Mesodermal cell (in vitro differentiated cells): ENCODE measurements around the gene DKK3.
A peak's percentile ranks its signal among the peaks of the same experiment; 100 is the strongest.

ENCODE experiments used
- H3K27ac ChIP-seq: 2 replicates; pipeline ENCODE4 v1.7.0; 2013; ENCODE audit warnings: mild to moderate bottlenecking, low read depth, low read length, moderate library complexity; ENCODE audit not compliant: severe bottlenecking
- H3K36me3 ChIP-seq: 2 replicates; pipeline ENCODE4 v1.7.1; 2013; ENCODE audit warnings: mild to moderate bottlenecking, low read length, moderate library complexity; ENCODE audit not compliant: control insufficient read depth, insufficient read depth
- H3K4me1 ChIP-seq: one replicate; pipeline ENCODE4 v1.7.1; 2013; ENCODE audit warnings: mild to moderate bottlenecking, low read length; ENCODE audit not compliant: insufficient read depth, control insufficient read depth, poor library complexity, severe bottlenecking
- H3K4me3 ChIP-seq: 2 replicates; pipeline ENCODE4 v1.7.0; 2013; ENCODE audit warnings: low read length, control low read depth, mild to moderate bottlenecking; ENCODE audit not compliant: insufficient read depth, poor library complexity, severe bottlenecking; ENCODE audit errors: extremely low read depth
- H3K9me3 ChIP-seq: 2 replicates; pipeline ENCODE4 v1.7.1; 2013; ENCODE audit warnings: mild to moderate bottlenecking, low read length, moderate library complexity; ENCODE audit not compliant: control insufficient read depth
- WGBS, 2 experiments: methylation state at CpG; one replicate each; pipeline ENCODE4 v1.1.5; 2013; ENCODE audit warnings: missing lambda C conversion rate in 2 of 2; ENCODE audit not compliant: insufficient coverage in 2 of 2; 5-methylcytosine and 5-hydroxymethylcytosine counted together

The DKK3 gene

GRCh38 chr11:12029119-12029518 lies 20.7 kb upstream of the DKK3 start:
- Histone ChIP-seq H3K36me3 (no peaks in the 10 kb centered on the region), H3K27ac (no peak overlapping the region), H3K4me1 (peaks cover 7% of the 10 kb centered on the region), H3K9me3 (peaks cover 16% of the 10 kb centered on the region), H3K4me3 (no peak overlapping the region)
- 100% methylated on average over 2 of the region's 2 CpGs for WGBS, 2 experiments

DNA sequence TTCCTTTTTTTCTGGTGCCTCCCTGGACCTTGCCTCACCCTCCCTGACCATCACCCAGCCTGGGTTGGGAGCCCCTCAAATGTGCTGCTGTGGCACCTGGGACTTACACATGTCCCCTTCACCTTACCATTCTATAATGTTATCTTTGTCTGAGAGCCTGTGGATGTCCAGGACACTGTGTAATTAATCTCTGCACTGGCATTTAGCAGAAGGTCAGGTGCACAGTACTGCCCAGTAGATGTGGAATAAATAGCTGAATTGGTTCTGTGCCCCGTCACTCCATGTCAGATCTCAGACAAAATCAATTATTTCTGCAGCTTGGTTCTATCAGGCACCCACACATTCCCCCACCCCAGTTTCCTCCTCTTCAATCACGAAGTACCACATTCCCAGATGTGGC lies 19.9 kb upstream of the DKK3 start:
- WGBS, 2 experiments: 100% methylated on average over 1 of the region's 2 CpGs; no CpG with 5 or more reads in 1 of the 2 experiments
- peaks cover 7% of the 10 kb centered on the region for H3K4me1 ChIP-seq
- peaks cover 19% of the 10 kb centered on the region for H3K9me3 ChIP-seq
- no peaks in the 10 kb centered on the region for H3K36me3 ChIP-seq
- H3K4me3 ChIP-seq: no peak overlapping the region
- H3K27ac ChIP-seq: no peak overlapping the region

GRCh38 chr11:12026331-12027211 lies 18.1 kb upstream of the DKK3 start:
- WGBS, 2 experiments: 90 to 94% methylated on average over 2 to 4 of the region's 4 CpGs
- no peak overlapping the region for H3K4me3 ChIP-seq
- H3K4me1 ChIP-seq: peaks cover 7% of the 10 kb centered on the region
- peaks cover 33% of the 10 kb centered on the region for H3K9me3 ChIP-seq
- H3K36me3 ChIP-seq: no peaks in the 10 kb centered on the region
- no peak overlapping the region for H3K27ac ChIP-seq

- Histone ChIP-seq H3K36me3 (no peaks in the 10 kb centered on the region), H3K4me3 (no peak overlapping the region), H3K27ac (no peak overlapping the region), H3K9me3 (peaks cover 39% of the 10 kb centered on the region), H3K4me1 (peaks cover 6% of the 10 kb centered on the region)
- WGBS, 2 experiments: no CpG with 5 or more reads among the region's 4 CpGs
Observed at GRCh38 chr11:12024254-12024926, 16.0 kb upstream of the DKK3 start.

DNA sequence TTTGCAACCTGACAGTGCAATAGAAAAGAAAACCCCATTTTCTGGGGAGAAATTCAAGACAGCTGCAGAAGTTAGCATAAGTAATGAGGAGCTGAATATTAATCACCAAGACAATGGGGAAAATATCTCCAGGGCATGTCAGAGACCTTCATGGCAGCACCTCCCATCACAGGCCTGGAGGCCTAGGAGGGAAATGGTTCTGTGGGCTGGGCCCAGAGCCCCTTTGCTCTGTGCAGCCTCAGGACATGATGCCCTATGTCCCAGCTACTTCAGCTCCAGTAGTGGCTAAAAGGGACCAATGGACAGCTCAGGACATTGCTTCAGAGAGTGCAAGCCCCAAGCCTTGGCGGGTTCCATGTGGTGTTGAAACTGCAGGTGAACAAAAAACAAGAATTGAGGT lies 14.6 kb upstream of the DKK3 start:
- H3K36me3 ChIP-seq: no peaks in the 10 kb centered on the region

DNA sequence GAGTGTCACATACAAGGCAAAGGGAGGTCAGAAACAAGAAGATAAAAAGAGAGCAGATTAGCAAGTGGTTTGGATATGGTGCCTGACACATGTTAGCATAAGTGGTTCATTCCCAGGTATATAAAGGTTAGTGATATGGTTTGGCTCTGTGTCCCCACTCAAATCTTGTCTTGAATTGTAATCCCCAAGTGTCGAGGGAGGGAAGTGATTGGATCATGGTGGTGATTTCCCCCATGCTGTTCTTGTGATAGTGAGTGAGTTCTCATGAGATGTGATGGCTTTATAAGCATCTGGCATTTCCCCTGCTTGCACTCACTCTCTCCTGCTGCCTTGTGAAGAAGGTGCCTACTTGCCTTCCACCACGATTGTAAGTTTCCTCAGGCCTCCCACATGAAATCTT lies 12.1 kb upstream of the DKK3 start:
- H3K36me3 ChIP-seq: no peaks in the 10 kb centered on the region
- no peak overlapping the region for H3K27ac ChIP-seq
- peaks cover 32% of the 10 kb centered on the region for H3K9me3 ChIP-seq
- H3K4me1 ChIP-seq: peaks cover 13% of the 10 kb centered on the region
- H3K4me3 ChIP-seq: no peak overlapping the region
- 50 to 67% methylated on average over 1 to 2 of the region's 2 CpGs for WGBS, 2 experiments

More for the DNA sequence above, 14.6 kb upstream of the DKK3 start:
- H3K27ac ChIP-seq: no peak overlapping the region
- no peak overlapping the region for H3K4me3 ChIP-seq
- peaks cover 10% of the 10 kb centered on the region for H3K4me1 ChIP-seq
- peaks cover 39% of the 10 kb centered on the region for H3K9me3 ChIP-seq
- WGBS, 2 experiments: 93 to 100% methylated on average over 1 of the region's 1 CpG

GRCh38 chr11:12019866-12020416 lies 11.5 kb upstream of the DKK3 start:
- peaks cover 31% of the 10 kb centered on the region for H3K9me3 ChIP-seq
- H3K27ac ChIP-seq: peak overlapping the region; percentile 80
- H3K4me1 ChIP-seq: peaks cover 13% of the 10 kb centered on the region
- 100% methylated on average over 1 to 2 of the region's 3 CpGs for WGBS, 2 experiments
- H3K36me3 ChIP-seq: no peaks in the 10 kb centered on the region
- no peak overlapping the region for H3K4me3 ChIP-seq

DNA sequence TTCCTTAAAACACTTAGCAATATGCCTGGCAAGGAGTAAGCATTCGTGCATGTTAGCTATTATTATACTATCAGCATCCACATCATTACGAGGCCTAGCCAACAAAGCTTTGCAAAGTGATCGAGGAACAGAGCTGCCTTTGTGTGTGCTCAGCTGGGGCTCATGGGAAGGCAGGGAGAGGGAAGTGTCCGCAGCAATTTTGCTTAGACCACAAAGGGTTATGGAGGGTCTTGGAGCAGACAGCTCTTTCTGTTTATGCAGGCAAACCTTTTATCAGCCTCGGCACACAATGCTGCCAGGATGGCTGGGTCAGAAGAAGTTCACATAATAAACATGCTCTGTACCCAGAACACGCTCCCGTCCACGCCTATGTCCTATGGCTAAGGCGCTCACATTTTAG lies 10.9 kb upstream of the DKK3 start:
- Histone ChIP-seq H3K4me3 (no peak overlapping the region), H3K4me1 (peaks cover 13% of the 10 kb centered on the region), H3K9me3 (peaks cover 25% of the 10 kb centered on the region), H3K27ac (peak overlapping the region; percentile 80), H3K36me3 (no peaks in the 10 kb centered on the region)
- 73 to 87% methylated on average over 6 of the region's 9 CpGs for WGBS, 2 experiments

DNA sequence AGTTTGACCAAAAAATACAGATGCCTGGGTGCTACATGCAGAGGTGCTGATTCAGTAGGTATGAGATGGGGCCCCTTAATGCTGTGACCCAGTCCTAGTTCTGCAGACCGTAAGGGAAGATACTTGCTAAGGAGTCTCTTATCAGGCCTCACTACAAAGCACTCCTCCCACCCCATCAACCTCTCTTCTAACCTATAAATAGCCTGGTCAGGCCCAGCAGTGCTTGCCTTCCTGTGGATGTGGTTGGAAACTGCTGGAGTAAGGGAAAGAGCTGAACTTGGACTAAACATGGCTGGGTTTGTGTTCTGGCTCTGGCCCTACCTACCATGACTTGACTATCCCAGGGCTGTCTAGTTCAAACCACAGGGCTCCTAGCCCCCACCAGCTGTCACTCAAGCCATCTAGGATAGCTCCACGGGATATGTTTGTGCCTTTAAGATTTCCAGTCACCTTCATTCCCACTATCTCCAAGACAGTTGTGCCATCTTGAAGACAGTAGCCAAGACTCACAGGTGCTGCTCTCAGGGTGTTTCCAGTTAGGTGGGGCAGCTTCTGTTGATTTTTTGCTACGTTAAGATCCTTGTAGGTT lies 9.5 kb upstream of the DKK3 start:
- no peak overlapping the region for H3K27ac ChIP-seq
- peaks cover 17% of the 10 kb centered on the region for H3K9me3 ChIP-seq
- 82 to 83% methylated on average over 2 to 3 of the region's 3 CpGs for WGBS, 2 experiments
- peaks cover 13% of the 10 kb centered on the region for H3K4me1 ChIP-seq
- H3K4me3 ChIP-seq: no peak overlapping the region
- no peaks in the 10 kb centered on the region for H3K36me3 ChIP-seq

DNA sequence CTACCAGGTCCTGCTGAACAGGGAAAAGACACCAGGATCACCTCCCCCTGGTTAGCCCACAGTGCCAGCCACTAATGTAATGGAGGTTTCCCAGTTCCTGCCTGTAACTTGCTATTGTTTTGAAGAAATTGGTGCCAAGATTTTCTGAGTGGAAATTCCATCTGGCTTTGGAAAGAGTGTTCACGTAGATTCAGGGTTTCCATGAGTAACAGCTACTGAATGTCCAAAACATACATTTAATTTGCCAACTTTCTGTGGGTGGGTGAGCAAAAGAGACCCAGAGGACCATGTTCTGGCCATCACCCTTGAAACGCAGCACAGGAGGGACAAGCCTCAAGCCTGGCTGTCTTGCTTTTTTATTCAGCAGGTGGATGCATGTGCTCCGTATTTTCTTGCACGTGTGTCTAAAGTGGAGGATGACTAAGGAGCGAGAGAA lies 8.8 kb upstream of the DKK3 start:
- peaks cover 13% of the 10 kb centered on the region for H3K4me1 ChIP-seq
- 84 to 100% methylated on average over 1 to 4 of the region's 5 CpGs for WGBS, 2 experiments
- H3K9me3 ChIP-seq: peaks cover 10% of the 10 kb centered on the region
- H3K4me3 ChIP-seq: no peak overlapping the region
- no peaks in the 10 kb centered on the region for H3K36me3 ChIP-seq
- H3K27ac ChIP-seq: no peak overlapping the region
